HG03159 (cell line): ENCODE results near the gene CD200.

ENCODE experiments used
- ATAC-seq: cut with Tn5 transposase; IDR thresholded peaks from one replicate; pipeline ENCODE4 v1.9.1; 2021; ENCODE audit warnings: mild to moderate bottlenecking, moderate library complexity; ENCODE audit not compliant: unreplicated experiment

Gene CD200

DNA sequence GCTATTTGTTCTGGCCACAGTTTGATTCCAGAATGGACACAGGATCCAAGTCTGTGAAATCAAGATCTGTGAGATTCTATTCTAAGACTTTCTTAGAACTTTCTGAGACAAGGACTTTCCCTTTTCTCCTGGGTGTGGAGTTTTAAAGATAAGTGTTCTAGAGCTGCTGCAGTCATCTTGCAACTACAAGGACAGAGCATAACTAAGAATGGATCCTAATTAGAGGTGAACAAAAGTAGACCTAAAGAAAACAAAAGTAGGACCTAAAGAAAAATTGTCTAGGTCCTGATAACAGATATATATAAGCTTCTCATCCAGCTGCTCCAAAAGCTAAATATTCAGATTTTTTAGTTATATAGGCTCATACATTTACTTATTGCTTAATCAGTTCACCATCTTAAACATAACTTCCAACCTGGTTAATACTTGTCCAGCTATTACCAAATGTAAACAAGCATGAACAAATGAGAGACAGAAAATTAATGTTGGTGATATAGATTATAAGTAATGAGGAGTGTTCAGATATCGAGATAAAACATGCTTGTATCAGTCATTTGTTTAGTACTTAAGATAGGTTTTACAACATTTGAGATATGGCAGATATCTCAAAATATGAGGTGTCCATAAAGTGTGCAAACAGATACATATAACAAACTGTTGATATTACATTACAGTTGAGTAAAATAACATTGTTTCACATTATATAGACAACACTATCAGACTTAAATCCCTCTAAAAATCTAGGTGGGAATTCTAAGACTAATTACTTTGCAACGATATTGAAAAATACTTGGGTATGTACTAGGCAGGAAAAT, 75.1 kb downstream of the CD200 start:
- ATAC-seq = no peak

DNA sequence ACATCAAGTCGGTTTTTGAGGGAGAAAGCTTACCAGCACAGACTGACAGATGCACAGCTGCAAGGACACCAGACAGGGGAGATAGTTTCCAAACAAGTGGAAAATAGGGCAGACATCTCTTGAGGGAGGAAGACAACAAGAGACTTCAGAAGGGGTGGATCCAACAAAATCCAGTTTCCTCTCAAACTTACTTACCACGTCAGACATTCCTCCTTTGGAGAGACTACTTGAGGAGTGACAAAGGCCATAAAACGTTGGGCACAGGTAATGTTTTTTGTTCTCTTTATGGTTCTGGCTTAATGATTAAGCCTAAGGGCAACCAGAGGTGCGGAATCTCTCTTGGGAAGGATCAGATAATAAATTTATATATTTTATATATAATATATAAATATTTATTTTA, 76.1 kb downstream of the CD200 start:
- ATAC-seq = no peak

- ATAC-seq = no peak
Measured at GRCh38 chr3:112411425-112411824, 78.5 kb downstream of the CD200 start.
